HCT116 (cell line): ENCODE results near the gene GTPBP2.

ENCODE experiments used
- EZH2 ChIP-seq: fragments of 200-600 bp; sonication (generic); IDR thresholded peaks from 2 replicates; pipeline ENCODE4 v1.6.1; 2017; ENCODE audit warnings: antibody characterized with exemption, mixed run types
- JUND ChIP-seq: IDR thresholded peaks from 2 replicates; pipeline ENCODE4 v1.6.1; 2012
- POLR2A ChIP-seq: IDR thresholded peaks from 2 replicates; pipeline ENCODE4 v1.7.0; 2011; ENCODE audit warnings: borderline replicate concordance; ENCODE audit not compliant: insufficient read depth, insufficient read length; ENCODE audit errors: extremely low read depth
- POLR2AphosphoS5 ChIP-seq: IDR thresholded peaks from 2 replicates; pipeline ENCODE4 v1.6.1; 2011; ENCODE audit warnings: mild to moderate bottlenecking, low read depth, low read length, moderate library complexity
- ZBTB33 ChIP-seq: IDR thresholded peaks from 2 replicates; pipeline ENCODE4 v1.6.1; 2011; ENCODE audit warnings: mild to moderate bottlenecking, low read length, moderate library complexity; ENCODE audit not compliant: insufficient replicate concordance; ENCODE audit errors: extremely low read depth
- TF ChIP-seq, protein P1 (sequence below), 3 experiments: fragments of 200-600 bp in 1 of 3; sonication (generic) in 1 of 3; IDR thresholded peaks in 2 of 3; conservative IDR thresholded peaks in 1 of 3; 2 replicates each; pipeline ENCODE4 v1.5.1; 2012 to 2017; ENCODE audit warnings: low read depth in 2 of 3, low read length in 2 of 3, antibody characterized with exemption in 1 of 3, borderline replicate concordance in 1 of 3, control low read depth in 1 of 3, mild to moderate bottlenecking in 1 of 3, mixed read lengths in 1 of 3, mixed run types in 1 of 3, moderate library complexity in 1 of 3; ENCODE audit not compliant: insufficient read depth in 1 of 3
- TF ChIP-seq, protein P2 (sequence below): IDR thresholded peaks from 2 replicates; pipeline ENCODE4 v1.6.1; 2012; ENCODE audit warnings: low read depth

DNA sequence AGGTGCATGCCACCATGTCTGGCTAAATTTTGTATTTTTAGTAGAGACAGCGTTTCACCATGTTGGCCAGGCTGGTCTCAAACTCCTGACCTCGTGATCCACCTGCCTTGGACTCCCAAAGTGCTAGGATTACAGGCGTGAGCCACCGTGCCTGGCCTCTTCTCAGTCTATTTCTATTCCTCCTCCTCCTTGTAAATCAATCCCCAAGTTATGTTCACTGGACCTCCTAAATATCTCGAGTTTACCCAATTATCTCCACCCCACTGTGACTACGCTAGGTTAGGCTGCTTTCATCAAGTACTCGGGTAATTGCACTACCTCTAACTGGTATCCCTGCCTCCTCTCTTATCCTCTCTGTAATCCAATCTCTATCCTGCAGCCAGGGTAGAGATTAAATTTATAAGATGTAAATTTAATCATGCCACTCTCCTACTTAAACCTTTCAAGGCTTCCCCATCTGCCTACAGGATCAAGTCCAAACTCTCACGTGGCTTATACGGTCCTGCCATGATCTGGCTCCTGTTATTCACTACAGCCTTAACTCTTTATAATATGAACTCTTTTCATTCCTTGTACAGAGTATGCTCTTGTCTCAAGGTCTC lies 5.7 kb upstream of the GTPBP2 start:
- TF ChIP-seq, protein P1, sequence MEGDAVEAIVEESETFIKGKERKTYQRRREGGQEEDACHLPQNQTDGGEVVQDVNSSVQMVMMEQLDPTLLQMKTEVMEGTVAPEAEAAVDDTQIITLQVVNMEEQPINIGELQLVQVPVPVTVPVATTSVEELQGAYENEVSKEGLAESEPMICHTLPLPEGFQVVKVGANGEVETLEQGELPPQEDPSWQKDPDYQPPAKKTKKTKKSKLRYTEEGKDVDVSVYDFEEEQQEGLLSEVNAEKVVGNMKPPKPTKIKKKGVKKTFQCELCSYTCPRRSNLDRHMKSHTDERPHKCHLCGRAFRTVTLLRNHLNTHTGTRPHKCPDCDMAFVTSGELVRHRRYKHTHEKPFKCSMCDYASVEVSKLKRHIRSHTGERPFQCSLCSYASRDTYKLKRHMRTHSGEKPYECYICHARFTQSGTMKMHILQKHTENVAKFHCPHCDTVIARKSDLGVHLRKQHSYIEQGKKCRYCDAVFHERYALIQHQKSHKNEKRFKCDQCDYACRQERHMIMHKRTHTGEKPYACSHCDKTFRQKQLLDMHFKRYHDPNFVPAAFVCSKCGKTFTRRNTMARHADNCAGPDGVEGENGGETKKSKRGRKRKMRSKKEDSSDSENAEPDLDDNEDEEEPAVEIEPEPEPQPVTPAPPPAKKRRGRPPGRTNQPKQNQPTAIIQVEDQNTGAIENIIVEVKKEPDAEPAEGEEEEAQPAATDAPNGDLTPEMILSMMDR (IDR thresholded peaks at IDR 0.05 in 2 of 3, conservative IDR thresholded peaks at IDR 0.05 in 1 of 3; ENCODE audit: borderline replicate concordance in 1 of 3, insufficient read depth in 1 of 3, low read depth in 2 of 3, low read length in 2 of 3), result no peak
- no peak for TF ChIP-seq POLR2AphosphoS5
- no peak for TF ChIP-seq POLR2A
- TF ChIP-seq ZBTB33, result no peak
- no peak for TF ChIP-seq EZH2
- TF ChIP-seq, protein P2, sequence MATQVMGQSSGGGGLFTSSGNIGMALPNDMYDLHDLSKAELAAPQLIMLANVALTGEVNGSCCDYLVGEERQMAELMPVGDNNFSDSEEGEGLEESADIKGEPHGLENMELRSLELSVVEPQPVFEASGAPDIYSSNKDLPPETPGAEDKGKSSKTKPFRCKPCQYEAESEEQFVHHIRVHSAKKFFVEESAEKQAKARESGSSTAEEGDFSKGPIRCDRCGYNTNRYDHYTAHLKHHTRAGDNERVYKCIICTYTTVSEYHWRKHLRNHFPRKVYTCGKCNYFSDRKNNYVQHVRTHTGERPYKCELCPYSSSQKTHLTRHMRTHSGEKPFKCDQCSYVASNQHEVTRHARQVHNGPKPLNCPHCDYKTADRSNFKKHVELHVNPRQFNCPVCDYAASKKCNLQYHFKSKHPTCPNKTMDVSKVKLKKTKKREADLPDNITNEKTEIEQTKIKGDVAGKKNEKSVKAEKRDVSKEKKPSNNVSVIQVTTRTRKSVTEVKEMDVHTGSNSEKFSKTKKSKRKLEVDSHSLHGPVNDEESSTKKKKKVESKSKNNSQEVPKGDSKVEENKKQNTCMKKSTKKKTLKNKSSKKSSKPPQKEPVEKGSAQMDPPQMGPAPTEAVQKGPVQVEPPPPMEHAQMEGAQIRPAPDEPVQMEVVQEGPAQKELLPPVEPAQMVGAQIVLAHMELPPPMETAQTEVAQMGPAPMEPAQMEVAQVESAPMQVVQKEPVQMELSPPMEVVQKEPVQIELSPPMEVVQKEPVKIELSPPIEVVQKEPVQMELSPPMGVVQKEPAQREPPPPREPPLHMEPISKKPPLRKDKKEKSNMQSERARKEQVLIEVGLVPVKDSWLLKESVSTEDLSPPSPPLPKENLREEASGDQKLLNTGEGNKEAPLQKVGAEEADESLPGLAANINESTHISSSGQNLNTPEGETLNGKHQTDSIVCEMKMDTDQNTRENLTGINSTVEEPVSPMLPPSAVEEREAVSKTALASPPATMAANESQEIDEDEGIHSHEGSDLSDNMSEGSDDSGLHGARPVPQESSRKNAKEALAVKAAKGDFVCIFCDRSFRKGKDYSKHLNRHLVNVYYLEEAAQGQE, result no peak
- TF ChIP-seq JUND, result no peak
